Retinal pigment epithelial cell (primary cell): Measurements from ENCODE around the gene PRKAG2.

ENCODE experiments used
- DNase-seq: peaks from one replicate; pipeline ENCODE4 v3.0.0-alpha.2; 2010; ENCODE audit warnings: low read depth
- H3K4me3 ChIP-seq: 2 replicates; pipeline ENCODE4 v1.5.1; 2011; ENCODE audit warnings: mild to moderate bottlenecking, low read length, control low read depth, moderate library complexity
- TF ChIP-seq, protein P1 (sequence below): conservative IDR thresholded peaks from 2 replicates; pipeline ENCODE4 v1.5.1; 2011; ENCODE audit warnings: low read depth, low read length, control low read depth, inconsistent platforms

The PRKAG2 gene

DNA sequence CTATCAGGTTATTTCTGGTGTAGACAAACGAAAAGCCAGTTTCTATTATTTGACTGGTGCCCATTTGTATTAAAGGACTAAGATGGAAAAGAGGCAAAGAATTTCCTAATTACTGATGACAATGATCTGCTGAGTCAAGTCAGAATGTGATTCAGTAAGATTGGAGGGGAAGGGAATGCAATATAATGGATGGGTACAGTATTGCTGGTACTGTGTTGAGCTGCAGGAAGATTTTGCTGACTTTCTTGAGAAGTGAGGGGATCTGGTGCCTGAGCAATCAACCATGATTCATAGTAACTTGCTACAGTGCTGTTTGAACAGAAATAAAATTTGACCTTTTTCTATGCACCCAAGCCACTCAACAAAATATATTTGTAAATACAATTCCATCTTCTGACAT, 218.1 kb downstream of the PRKAG2 start:
- no peak for DNase-seq
- TF ChIP-seq, protein P1, sequence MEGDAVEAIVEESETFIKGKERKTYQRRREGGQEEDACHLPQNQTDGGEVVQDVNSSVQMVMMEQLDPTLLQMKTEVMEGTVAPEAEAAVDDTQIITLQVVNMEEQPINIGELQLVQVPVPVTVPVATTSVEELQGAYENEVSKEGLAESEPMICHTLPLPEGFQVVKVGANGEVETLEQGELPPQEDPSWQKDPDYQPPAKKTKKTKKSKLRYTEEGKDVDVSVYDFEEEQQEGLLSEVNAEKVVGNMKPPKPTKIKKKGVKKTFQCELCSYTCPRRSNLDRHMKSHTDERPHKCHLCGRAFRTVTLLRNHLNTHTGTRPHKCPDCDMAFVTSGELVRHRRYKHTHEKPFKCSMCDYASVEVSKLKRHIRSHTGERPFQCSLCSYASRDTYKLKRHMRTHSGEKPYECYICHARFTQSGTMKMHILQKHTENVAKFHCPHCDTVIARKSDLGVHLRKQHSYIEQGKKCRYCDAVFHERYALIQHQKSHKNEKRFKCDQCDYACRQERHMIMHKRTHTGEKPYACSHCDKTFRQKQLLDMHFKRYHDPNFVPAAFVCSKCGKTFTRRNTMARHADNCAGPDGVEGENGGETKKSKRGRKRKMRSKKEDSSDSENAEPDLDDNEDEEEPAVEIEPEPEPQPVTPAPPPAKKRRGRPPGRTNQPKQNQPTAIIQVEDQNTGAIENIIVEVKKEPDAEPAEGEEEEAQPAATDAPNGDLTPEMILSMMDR, result no peak
- no peak overlapping the region for H3K4me3 ChIP-seq

DNA sequence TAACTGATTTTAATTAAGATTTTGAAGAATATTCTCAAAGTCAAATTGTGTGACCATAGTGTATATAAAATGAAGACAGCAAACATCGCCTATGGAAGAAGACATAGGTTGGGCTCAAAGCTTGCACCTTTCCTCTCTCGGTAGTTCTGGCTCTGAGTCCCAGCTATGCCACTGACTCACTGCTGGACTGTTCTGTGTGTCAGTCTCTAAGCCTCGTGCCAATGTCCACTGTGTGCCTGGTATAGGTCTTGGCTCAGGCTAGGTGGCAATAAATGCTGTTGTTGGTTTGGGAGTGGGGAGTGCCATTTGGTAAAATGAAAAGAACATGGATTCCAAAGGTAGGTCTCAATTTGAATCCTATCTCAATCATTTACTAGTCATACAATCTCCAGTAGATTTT, 219.7 kb downstream of the PRKAG2 start:
- TF ChIP-seq, protein P1, result no peak
- H3K4me3 ChIP-seq, result no peak overlapping the region
- DNase-seq, result no peak

DNA sequence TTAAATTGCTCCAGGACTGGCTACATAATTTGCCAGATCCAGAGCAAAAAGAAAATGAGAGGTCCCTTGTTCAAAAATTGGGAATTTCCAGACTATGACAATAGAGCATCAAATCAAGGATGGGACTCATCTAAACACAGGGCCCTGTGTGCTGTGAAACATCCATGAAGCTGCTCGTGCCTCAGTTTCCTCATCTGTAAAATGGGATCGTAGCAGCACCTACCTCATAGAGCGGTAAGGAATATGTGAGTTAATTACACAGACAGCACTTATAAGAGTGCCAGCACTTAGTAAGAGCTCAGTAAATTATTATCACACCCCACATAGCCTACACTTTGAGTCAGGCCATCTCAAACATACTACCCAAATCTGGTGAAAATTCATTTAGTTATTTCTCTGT, 221.4 kb downstream of the PRKAG2 start:
- H3K4me3 ChIP-seq, result no peak overlapping the region
- DNase-seq, result no peak
- TF ChIP-seq, protein P1, result no peak

DNA sequence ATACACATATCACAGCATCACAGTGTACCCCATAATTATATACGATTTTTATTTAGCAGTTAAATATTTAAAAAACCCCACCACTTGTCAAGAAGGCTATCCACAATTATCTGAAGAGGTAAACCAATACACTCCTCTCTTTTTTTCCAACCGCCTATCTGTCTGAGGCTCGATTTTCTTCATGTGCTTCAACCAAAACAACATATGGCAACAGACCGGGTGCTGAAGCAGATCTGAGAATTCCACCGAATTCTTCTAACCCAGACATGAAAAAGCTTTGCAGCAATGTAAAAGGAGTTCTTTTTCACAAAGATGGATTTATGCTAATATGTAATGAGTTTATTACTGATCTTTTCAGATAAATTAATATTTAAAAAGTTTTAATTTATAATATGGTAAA, 224.8 kb downstream of the PRKAG2 start:
- TF ChIP-seq, protein P1, result no peak
- DNase-seq, result no peak
- no peak overlapping the region for H3K4me3 ChIP-seq

DNA sequence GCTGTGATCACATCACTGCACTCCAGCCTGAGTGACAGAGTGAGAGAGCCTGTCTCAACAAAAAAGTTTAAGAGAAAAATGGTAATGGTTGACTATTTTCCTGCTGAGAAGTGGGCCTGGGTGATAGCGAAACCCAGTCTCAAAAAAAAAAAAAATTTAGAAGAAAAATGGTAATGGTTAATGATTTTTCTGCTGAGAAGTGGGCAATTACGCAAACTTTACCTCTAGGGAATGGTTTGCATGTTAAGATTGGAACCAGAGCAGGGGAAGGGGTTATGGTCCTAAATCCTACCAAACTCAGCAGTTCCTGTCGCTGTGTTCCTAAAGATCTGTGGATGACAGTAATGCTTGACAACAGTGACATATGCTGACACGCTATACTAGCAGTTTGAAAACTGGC, 226.8 kb downstream of the PRKAG2 start:
- DNase-seq, result no peak
- TF ChIP-seq, protein P1, result no peak
- no peak overlapping the region for H3K4me3 ChIP-seq

DNA sequence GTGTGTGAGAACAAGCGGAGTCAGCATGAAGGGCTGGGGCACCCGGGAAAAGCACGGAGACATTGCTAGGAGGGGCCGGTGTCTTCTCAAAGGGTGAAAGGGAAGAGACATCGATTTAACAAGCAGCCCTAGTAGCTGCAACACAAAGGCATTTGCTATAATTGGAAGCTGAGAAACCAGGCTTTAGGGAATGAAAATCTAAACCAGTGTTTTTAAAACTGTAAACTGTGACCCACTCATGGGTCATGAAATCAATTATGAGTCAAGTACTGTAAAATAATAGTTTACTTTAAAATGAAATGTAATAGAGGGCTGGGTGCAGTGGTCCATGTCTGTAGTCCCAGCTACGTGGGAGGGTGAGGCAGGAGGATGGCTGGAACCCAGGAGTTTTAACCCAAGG, 228.5 kb downstream of the PRKAG2 start:
- H3K4me3 ChIP-seq, result no peak overlapping the region
- DNase-seq, result no peak
- TF ChIP-seq, protein P1, result no peak

DNA sequence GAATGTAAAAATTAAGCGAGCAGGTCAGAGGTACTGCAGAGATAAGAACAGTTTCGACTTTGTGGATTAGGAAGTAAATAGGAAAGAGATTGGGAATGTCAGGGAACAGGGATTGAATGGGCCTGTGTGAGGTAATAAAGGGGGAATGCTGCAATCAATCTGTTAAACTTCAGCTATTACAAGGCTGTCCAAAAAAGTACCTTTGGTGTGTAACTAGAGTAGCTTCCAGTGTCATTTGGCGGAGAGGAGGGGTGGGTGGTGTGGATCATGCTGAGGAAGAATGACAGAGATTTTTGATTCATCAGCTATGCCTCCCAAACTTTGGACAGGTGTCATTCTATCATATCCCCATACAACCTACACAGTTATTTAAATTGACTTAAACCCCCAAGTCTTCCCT, 229.0 kb downstream of the PRKAG2 start:
- DNase-seq, result no peak
- H3K4me3 ChIP-seq, result no peak overlapping the region
- TF ChIP-seq, protein P1, result no peak
